ENCODE measurements around the gene ZNF543. TPM values are rescaled to one million over a fixed set of nuclear protein-coding genes. Genes with fewer than 3 reads are reported as not detected.

The ZNF543 gene
- total and polyA plus RNA-seq, 2 of the 13 experiments (the other 11 are each of a cell fraction or from before 2014, with no cell fraction given), result 2.1 to 8.9 TPM

GRCh38 chr19:57280165-57280961 is 39.9 kb upstream of the ZNF543 start, which contains the start of gene ZNF460 (continued):
- TF ChIP-seq CTCF (CRISPR knock-in tag; IDR thresholded peaks at IDR 0.05) (no peak), XBP1 (CRISPR knock-in tag; IDR thresholded peaks at IDR 0.05) (no peak), ZNF850 (CRISPR knock-in tag; conservative IDR thresholded peaks at IDR 0.05) (no peak), ZNF496 (CRISPR knock-in tag; IDR thresholded peaks at IDR 0.05; ENCODE audit: insufficient replicate concordance) (no peak), MAFG (CRISPR knock-in tag; IDR thresholded peaks at IDR 0.05) (0 out of 2 replicates have a peak, but pooled peaks have one; percentile 12), SP2 (CRISPR knock-in tag; IDR thresholded peaks at IDR 0.05) (peak; percentile 96), CEBPB (IDR thresholded peaks at IDR 0.05; ENCODE audit: borderline replicate concordance, low read depth, low read length) (no peak), ZNF607 (CRISPR knock-in tag; IDR thresholded peaks at IDR 0.05; ENCODE audit: borderline replicate concordance) (0 out of 2 replicates have a peak, but pooled peaks have one; percentile 55), ZNF3 (CRISPR knock-in tag; IDR thresholded peaks at IDR 0.05) (peak; percentile 73; the same call in 1 of the 2 replicates), FOXP1 (IDR thresholded peaks at IDR 0.05) (no peak), FOXP1 (CRISPR knock-in tag; IDR thresholded peaks at IDR 0.05) (no peak; the same call in 1 of the 2 replicates), IKZF5 (CRISPR knock-in tag; IDR thresholded peaks at IDR 0.05) (no peak; the same call in 1 of the 2 replicates), PRDM4 (CRISPR knock-in tag; IDR thresholded peaks at IDR 0.05; ENCODE audit: borderline replicate concordance) (no peak)
- TF ChIP-seq, protein P1, sequence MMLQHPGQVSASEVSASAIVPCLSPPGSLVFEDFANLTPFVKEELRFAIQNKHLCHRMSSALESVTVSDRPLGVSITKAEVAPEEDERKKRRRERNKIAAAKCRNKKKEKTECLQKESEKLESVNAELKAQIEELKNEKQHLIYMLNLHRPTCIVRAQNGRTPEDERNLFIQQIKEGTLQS (CRISPR knock-in tag; IDR thresholded peaks at IDR 0.05), result peak; percentile 72
- TF ChIP-seq, protein P2, sequence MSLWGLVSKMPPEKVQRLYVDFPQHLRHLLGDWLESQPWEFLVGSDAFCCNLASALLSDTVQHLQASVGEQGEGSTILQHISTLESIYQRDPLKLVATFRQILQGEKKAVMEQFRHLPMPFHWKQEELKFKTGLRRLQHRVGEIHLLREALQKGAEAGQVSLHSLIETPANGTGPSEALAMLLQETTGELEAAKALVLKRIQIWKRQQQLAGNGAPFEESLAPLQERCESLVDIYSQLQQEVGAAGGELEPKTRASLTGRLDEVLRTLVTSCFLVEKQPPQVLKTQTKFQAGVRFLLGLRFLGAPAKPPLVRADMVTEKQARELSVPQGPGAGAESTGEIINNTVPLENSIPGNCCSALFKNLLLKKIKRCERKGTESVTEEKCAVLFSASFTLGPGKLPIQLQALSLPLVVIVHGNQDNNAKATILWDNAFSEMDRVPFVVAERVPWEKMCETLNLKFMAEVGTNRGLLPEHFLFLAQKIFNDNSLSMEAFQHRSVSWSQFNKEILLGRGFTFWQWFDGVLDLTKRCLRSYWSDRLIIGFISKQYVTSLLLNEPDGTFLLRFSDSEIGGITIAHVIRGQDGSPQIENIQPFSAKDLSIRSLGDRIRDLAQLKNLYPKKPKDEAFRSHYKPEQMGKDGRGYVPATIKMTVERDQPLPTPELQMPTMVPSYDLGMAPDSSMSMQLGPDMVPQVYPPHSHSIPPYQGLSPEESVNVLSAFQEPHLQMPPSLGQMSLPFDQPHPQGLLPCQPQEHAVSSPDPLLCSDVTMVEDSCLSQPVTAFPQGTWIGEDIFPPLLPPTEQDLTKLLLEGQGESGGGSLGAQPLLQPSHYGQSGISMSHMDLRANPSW (CRISPR knock-in tag; IDR thresholded peaks at IDR 0.05; ENCODE audit: borderline replicate concordance), result peak; percentile 80; the same call in 1 of the 2 replicates
- TF ChIP-seq, protein P3, sequence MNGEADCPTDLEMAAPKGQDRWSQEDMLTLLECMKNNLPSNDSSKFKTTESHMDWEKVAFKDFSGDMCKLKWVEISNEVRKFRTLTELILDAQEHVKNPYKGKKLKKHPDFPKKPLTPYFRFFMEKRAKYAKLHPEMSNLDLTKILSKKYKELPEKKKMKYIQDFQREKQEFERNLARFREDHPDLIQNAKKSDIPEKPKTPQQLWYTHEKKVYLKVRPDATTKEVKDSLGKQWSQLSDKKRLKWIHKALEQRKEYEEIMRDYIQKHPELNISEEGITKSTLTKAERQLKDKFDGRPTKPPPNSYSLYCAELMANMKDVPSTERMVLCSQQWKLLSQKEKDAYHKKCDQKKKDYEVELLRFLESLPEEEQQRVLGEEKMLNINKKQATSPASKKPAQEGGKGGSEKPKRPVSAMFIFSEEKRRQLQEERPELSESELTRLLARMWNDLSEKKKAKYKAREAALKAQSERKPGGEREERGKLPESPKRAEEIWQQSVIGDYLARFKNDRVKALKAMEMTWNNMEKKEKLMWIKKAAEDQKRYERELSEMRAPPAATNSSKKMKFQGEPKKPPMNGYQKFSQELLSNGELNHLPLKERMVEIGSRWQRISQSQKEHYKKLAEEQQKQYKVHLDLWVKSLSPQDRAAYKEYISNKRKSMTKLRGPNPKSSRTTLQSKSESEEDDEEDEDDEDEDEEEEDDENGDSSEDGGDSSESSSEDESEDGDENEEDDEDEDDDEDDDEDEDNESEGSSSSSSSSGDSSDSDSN (CRISPR knock-in tag; IDR thresholded peaks at IDR 0.05), result no peak; the same call in 1 of the 2 replicates
- TF ChIP-seq, protein P4, sequence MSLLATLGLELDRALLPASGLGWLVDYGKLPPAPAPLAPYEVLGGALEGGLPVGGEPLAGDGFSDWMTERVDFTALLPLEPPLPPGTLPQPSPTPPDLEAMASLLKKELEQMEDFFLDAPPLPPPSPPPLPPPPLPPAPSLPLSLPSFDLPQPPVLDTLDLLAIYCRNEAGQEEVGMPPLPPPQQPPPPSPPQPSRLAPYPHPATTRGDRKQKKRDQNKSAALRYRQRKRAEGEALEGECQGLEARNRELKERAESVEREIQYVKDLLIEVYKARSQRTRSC (CRISPR knock-in tag; IDR thresholded peaks at IDR 0.05; ENCODE audit: low read depth), result no peak
